GM21723 (cell line): Measurements from ENCODE around the gene ST3GAL2.
A peak's percentile ranks its signal among the peaks of the same experiment; 100 is the strongest.
"Not testable (repeated sequence)": the region's sequence is repeated elsewhere in the genome, so short reads cannot be mapped to it uniquely, and the experiment has no call there.

Experiments
- ATAC-seq: cut with Tn5 transposase; IDR thresholded peaks from one replicate; pipeline ENCODE4 v1.9.1; 2021; ENCODE audit warnings: mild to moderate bottlenecking, moderate library complexity; ENCODE audit not compliant: unreplicated experiment

ST3GAL2 gene

GRCh38 chr16:70391881-70392481, 46.9 kb downstream of the ST3GAL2 start:
- no peak for ATAC-seq

GRCh38 chr16:70391446-70391845, 47.5 kb downstream of the ST3GAL2 start:
- ATAC-seq, result no peak

GRCh38 chr16:70390774-70391173, 48.1 kb downstream of the ST3GAL2 start:
- ATAC-seq, result no peak

GRCh38 chr16:70388006-70388680, 50.8 kb downstream of the ST3GAL2 start:
- ATAC-seq, result no peak

GRCh38 chr16:70386289-70386986, 52.5 kb downstream of the ST3GAL2 start:
- ATAC-seq, result not testable (repeated sequence)

GRCh38 chr16:70383421-70383960, 55.4 kb downstream of the ST3GAL2 start:
- ATAC-seq, result no peak

- ATAC-seq, result peak; percentile 15
Measured at GRCh38 chr16:70381604-70382342, 57.1 kb downstream of the ST3GAL2 start.

GRCh38 chr16:70380919-70381603, 57.8 kb downstream of the ST3GAL2 start:
- peak; percentile 82 for ATAC-seq

- peak; percentile 19 for ATAC-seq
Measured at GRCh38 chr16:70380248-70380918, 58.5 kb downstream of the ST3GAL2 start.

- no peak for ATAC-seq
Measured at GRCh38 chr16:70378869-70379493, 59.9 kb downstream of the ST3GAL2 start.

- no peak for ATAC-seq
Measured at GRCh38 chr16:70377782-70378181, 61.1 kb downstream of the ST3GAL2 start.

- no peak for ATAC-seq
Measured at GRCh38 chr16:70375636-70376611, 63.0 kb downstream of the ST3GAL2 start.

- no peak for ATAC-seq
Measured at GRCh38 chr16:70374213-70374612, 64.7 kb downstream of the ST3GAL2 start.

- no peak for ATAC-seq
Measured at GRCh38 chr16:70372921-70373728, 65.8 kb downstream of the ST3GAL2 start.

GRCh38 chr16:70370924-70371323, 68.0 kb downstream of the ST3GAL2 start:
- no peak for ATAC-seq

GRCh38 chr16:70370145-70370544, 68.8 kb downstream of the ST3GAL2 start:
- ATAC-seq, result not testable (repeated sequence)

- no peak for ATAC-seq
Measured at GRCh38 chr16:70364399-70364798, 74.5 kb downstream of the ST3GAL2 start.

- no peak for ATAC-seq
Measured at GRCh38 chr16:70359552-70359951, 79.3 kb downstream of the ST3GAL2 start.
